ENCODE results near the gene CHD3. TPM values are rescaled to one million over a fixed set of nuclear protein-coding genes. Genes with fewer than 3 reads are reported as not detected.

CHD3 gene
- total RNA-seq, 4 donors from 2014 or later, result 5.4 to 7.7 (median 6.0) TPM

DNA sequence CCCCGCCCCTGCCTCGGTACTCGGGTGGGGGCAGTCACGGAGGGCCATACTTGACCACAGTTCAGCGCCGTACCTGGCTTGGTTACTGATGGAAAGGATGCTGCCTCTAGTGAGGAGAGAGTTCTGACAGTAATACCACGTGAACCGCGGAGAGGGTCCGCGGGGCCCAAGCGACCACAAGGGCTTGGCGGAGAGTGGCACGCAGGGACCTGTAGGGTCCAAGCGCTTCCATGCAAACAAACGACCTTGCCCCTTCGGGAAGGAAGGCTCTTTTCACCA is 45.4 kb upstream of the CHD3 start:
- peak in 1 of 2 donors; percentile 1 for ATAC-seq
- intact Hi-C loops (cut with DNase I; ENCODE audit: low total_unique reads), result loop anchor here (1.0 to 10.0 kb wide), 6 partner anchors 14 to 606 kb away; partner anchors contain the start of genes EIF5A, KRABD2, NAA38 and PER1

DNA sequence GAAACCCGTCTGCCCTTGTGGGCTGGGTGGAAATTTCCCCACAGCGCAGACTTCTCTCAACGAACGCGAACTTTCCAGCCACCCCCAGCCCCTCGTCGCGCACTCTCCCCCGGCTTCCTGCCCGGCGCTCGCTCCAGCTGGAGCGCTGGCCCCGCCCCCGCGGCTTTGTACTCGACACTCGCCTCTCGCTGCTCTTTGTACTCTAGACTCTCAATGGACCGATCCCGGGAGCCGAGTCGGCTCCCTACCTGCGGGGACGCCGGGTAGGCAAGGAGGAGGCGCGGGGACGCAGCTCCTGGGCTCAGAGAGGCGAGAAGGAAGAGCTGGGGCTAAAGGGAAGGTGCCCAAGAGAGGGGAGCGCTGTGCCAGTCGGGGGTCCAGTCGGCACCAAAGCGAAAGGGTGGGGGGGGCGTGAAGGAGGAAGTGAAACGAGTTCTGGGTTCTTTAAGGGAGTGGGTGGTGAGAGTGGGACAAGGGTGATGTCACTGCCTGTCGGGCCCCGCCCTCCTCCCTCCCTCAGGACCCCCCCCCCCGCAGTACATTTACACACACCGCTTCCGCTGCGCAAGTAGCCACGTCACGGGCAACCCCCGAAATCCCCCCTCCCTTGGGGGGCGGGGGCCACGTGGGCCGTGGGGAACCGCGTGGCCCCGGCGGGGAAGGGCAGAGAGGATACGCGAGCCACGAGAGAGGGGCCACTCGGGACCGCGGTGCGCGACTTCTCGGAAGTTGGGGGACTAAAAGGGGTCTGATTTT is 44.9 kb upstream of the CHD3 start:
- Histone ChIP-seq H3K36me3 (peaks cover 0 to 31% of the 10 kb centered on the region in 2 donors), H3K27me3 (no peaks in the 10 kb centered on the region), H3K9me3 (no peaks in the 10 kb centered on the region), H3K27ac (peak overlapping the region; percentile 97 to 100 (median 100)), H3K4me3 (peak overlapping the region; percentile 80 to 96 (median 88)), H3K4me1 (peaks cover 36 to 40% of the 10 kb centered on the region in 2 donors)
- TF ChIP-seq, protein P1, sequence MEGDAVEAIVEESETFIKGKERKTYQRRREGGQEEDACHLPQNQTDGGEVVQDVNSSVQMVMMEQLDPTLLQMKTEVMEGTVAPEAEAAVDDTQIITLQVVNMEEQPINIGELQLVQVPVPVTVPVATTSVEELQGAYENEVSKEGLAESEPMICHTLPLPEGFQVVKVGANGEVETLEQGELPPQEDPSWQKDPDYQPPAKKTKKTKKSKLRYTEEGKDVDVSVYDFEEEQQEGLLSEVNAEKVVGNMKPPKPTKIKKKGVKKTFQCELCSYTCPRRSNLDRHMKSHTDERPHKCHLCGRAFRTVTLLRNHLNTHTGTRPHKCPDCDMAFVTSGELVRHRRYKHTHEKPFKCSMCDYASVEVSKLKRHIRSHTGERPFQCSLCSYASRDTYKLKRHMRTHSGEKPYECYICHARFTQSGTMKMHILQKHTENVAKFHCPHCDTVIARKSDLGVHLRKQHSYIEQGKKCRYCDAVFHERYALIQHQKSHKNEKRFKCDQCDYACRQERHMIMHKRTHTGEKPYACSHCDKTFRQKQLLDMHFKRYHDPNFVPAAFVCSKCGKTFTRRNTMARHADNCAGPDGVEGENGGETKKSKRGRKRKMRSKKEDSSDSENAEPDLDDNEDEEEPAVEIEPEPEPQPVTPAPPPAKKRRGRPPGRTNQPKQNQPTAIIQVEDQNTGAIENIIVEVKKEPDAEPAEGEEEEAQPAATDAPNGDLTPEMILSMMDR (IDR thresholded peaks at IDR 0.05 in 4 of 5, conservative IDR thresholded peaks at IDR 0.05 in 1 of 5), result no peak
- peak; percentile 54 to 66 for TF ChIP-seq POLR2A (IDR thresholded peaks at IDR 0.05)
- ATAC-seq, result peak; percentile 27 to 31
- intact Hi-C loops (cut with DNase I; ENCODE audit: low total_unique reads), result loop anchor here (1.0 to 10.0 kb wide), 8 partner anchors 8 to 606 kb away; partner anchors contain the start of genes EIF5A, KRABD2, NAA38 and PER1
- in situ Hi-C loops (cut with MboI; ENCODE audit: low sequenced_read_pairs in 4 of 4), result loop anchor here in 1 of 4 donors (5.0 kb wide), 1 partner anchor 309 kb away; the partner anchor contains the start of gene PER1
- DNase-seq, result peak; percentile 60 to 76

More for the DNA sequence above, 45.4 kb upstream of the CHD3 start:
- Histone ChIP-seq H3K27ac (peak overlapping the region; percentile 97 to 100 (median 100)), H3K4me1 (peaks cover 40 to 45% of the 10 kb centered on the region in 2 donors), H3K9me3 (no peaks in the 10 kb centered on the region), H3K36me3 (peaks cover 0 to 25% of the 10 kb centered on the region in 2 donors), H3K27me3 (no peaks in the 10 kb centered on the region), H3K4me3 (peak overlapping the region; percentile 80 to 96 (median 88))
- in situ Hi-C loops (cut with MboI; ENCODE audit: low sequenced_read_pairs in 4 of 4), result loop anchor here in 1 of 4 donors (5.0 kb wide), 1 partner anchor 309 kb away; the partner anchor contains the start of gene PER1
- DNase-seq, result no peak
- no peak for TF ChIP-seq POLR2A (IDR thresholded peaks at IDR 0.05)

DNA sequence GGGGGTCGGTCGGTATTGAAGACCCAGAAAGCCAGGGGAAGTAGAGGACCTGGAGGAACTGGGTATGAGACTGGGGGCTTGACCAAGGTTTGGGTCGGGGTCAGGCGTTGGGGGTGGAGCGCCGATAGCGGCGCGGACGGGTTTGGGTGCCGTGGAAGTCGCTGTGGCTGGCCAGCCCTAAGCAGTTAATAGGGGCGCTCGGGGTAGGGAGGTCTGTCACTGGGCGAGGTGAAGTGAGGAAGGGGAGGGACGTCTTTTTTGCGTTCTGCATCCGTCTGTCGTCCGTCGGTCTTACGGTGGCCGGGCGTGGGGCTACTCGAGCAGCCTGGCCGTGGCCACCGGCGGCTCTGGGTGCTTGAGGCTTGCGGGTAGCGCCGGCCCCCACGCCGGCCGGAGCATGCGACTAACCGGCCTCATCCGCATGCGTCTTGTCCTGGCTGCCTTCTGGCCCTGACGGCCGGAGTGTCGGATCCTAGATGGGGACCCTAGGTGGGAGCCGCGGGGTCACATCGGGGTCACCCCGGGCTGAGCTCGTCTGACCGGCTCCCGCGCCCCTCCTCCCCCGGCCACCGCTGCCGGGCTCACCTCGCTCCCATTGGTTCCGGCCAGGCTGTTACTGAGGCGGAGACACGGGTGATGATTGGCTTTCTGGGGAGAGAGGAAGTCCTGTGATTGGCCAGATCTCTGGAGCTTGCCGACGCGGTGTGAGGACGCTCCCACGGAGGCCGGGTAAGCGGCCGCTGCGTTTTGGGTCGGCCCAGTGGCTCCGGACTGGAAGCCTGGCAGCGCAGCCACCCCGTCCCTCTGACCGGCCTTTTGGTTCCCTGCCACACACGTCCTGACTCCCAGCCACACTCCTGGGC is 44.1 kb upstream of the CHD3 start:
- Histone ChIP-seq H3K4me3 (peak overlapping the region; percentile 80 to 96 (median 88)), H3K4me1 (peaks cover 28 to 32% of the 10 kb centered on the region in 2 donors), H3K36me3 (peaks cover 0 to 39% of the 10 kb centered on the region in 2 donors), H3K27ac (peak overlapping the region; percentile 97 to 100 (median 100)), H3K9me3 (no peaks in the 10 kb centered on the region), H3K27me3 (no peaks in the 10 kb centered on the region)
- DNase-seq (peak; percentile 93 to 95), ATAC-seq (peak; percentile 70 to 73)
- TF ChIP-seq POLR2A (IDR thresholded peaks at IDR 0.05), result peak; percentile 97
- TF ChIP-seq, protein P1 (IDR thresholded peaks at IDR 0.05 in 4 of 5, conservative IDR thresholded peaks at IDR 0.05 in 1 of 5), result no peak
- intact Hi-C loops (cut with DNase I; ENCODE audit: low total_unique reads), result loop anchor here (1.0 to 10.0 kb wide), 7 partner anchors 9 to 607 kb away; partner anchors contain the start of genes EIF5A, KRABD2, PER1 and PHF23
- in situ Hi-C loops (cut with MboI; ENCODE audit: low sequenced_read_pairs in 4 of 4), result loop anchor here in 1 of 4 donors (5.0 kb wide), 1 partner anchor 308 kb away; the partner anchor contains the start of gene PER1

DNA sequence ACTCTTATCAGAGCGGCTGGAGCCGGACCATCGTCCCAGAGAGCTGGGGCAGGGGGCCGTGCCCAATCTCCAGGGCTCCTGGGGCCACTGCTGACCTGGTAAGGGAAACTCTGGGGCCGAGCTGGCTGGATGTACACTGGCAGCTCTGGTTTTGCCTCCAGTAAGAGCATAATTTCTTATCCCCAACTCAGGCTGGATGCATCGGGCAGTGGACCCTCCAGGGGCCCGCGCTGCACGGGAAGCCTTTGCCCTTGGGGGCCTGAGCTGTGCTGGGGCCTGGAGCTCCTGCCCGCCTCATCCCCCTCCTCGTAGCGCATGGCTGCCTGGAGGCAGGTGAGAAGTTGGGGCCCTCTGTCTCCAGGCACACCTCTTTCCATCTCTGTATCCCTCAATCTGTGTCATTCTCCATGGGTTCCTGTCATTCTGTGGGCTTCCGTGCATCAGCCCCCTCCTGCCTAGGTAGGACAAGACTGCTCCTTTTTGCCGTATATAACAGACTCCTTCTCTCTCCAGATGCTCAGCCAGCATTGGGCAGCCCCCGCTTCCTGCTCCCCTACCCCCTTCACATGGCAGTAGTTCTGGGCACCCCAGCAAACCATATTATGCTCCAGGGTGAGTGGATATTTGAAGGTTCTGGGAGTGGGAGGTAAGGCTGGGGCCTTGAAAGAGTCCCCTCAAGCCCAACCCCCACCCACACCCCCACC is 43.1 kb upstream of the CHD3 start:
- Histone ChIP-seq H3K36me3 (peaks cover 0 to 49% of the 10 kb centered on the region in 2 donors), H3K4me1 (peaks cover 18 to 22% of the 10 kb centered on the region in 2 donors)
- in situ Hi-C loops (cut with MboI; ENCODE audit: low sequenced_read_pairs in 4 of 4), result no loop called here

More for the DNA sequence above, 43.1 kb upstream of the CHD3 start:
- H3K27ac ChIP-seq, result peak overlapping the region; percentile 97 to 100 (median 100)
- intact Hi-C loops (cut with DNase I; ENCODE audit: low total_unique reads), result loop anchor here (2.0 to 10.0 kb wide), 2 partner anchors 361 to 541 kb away; partner anchors contain the start of genes EIF5A and POLR2A
- peak overlapping the region; percentile 80 to 96 (median 88) for H3K4me3 ChIP-seq
- TF ChIP-seq, protein P1 (IDR thresholded peaks at IDR 0.05 in 4 of 5, conservative IDR thresholded peaks at IDR 0.05 in 1 of 5), result no peak
- no peak for TF ChIP-seq POLR2A (IDR thresholded peaks at IDR 0.05)
- no peaks in the 10 kb centered on the region for H3K9me3 ChIP-seq
- H3K27me3 ChIP-seq, result no peaks in the 10 kb centered on the region
- DNase-seq (no peak), ATAC-seq (no peak)
